Cardiac septum (tissue), 1 donor: Measurements from ENCODE around the gene ITGB1BP1. TPM values are rescaled to one million over a fixed set of nuclear protein-coding genes. Genes with fewer than 3 reads are reported as not detected.

Experiments used
- DNase-seq: peaks from one replicate; pipeline ENCODE4 v3.0.0-alpha.2; 2020; ENCODE audit warnings: low spot score
- intact Hi-C: fragments of 100-400 bp; cut with DNase I; formaldehyde crosslinking; loops from one replicate; pipeline ENCODE4 v1.14.0; 2022
- long read RNA-seq: library from polyadenylated mRNA; unstranded; transcript quantifications from one replicate; pipeline ENCODE4 v2.0.0, GENCODE V29; 2021
- total RNA-seq: library from RNA; stranded (reverse); fragmentation: NEBNext Ultra II Directional; extraction: Animal tissue kit (Norgen Biotek cat#: 25700); gene quantifications from one replicate; pipeline ENCODE4 v1.2.1, GENCODE V29; 2021
- donor health status: DM: no; HTN: no; CAD: no.

Gene ITGB1BP1, protein sequence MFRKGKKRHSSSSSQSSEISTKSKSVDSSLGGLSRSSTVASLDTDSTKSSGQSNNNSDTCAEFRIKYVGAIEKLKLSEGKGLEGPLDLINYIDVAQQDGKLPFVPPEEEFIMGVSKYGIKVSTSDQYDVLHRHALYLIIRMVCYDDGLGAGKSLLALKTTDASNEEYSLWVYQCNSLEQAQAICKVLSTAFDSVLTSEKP
- 160 TPM for total RNA-seq
- long read RNA-seq, full-length matches to known transcripts = 78 of 136 reads
- long read RNA-seq, partial matches to known transcripts = 3 of 136 reads
- long read RNA-seq, other reads (novel, unspliced or antisense) = 55 of 136 reads

DNA sequence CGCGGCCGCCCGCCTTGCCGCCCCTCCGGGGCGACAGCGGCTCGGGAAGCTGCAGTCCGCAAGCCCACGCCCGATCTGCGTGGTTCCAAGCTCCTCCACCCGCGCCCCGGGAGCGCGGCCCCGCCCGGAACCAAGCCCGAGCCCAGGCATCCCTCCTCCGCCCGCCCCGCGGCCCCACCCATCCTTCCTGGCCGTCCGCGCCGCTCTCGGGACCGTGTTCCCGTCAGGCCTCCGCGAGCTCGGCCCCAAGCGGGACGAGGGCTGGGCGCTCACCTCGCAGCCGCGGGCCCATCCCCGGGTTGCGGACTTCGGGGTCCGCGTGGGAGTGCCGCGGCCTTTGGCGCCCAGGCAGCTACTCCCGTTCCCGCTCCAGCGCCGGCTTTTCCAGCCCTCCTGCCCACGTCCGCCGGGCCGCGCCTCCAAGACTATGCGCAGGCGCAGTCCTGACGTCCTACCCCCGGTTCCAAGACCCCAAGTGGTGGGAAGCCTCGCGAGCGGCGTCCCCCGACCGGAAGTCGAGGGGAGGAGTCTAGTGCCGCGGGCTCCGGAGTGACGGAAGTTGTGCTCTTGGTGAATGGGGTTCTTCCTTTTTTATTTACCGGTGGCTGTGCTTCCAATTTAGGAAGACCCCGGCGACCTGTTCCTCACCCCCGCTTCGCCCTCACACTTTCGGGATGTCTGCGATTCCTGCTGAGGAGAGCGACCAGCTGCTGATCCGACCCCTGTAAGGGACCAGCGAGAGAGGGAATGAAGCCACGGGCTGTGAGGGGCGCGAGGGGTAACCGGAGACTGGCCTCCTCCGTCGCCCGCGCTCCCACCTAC lies at the start of gene ITGB1BP1, which contains the start of gene CPSF3:
Gene ITGB1BP1, minus strand, starts transcription at position 429 of the 822 bp plus-strand sequence. CDS start 4,831 bp downstream, outside the sequence.
Gene CPSF3, plus strand, starts transcription at position 555 of the 822 bp plus-strand sequence. Its CDS starts 120 bp downstream, at position 675.
- intact Hi-C loops = loop anchor here (2.0 to 5.0 kb wide), 2 partner anchors 216 to 281 kb away; partner anchors contain the start of gene ASAP2
- peak; percentile 97 for DNase-seq

DNA sequence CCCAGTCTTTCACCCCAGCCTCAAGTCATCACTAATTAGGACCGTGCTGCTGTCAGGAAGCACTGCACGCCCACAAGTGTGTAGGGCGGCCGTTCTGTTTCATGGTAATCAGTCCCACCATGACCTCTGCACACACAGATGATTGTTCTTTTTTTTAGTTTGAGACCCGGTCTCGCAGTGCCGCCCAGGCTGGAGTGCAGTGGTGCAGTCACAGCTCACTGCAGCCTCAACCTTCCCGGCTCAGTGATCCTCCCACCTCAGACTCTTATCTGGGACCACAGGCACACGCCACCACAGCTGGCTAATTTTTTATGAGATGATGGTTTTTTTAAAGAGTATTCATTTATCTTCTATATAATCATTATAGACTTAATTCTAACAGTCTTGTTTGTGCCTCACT lies 49.2 kb upstream of the ITGB1BP1 start:
- no peak for DNase-seq
- intact Hi-C loops = loop anchor here (5.0 to 10.0 kb wide), 3 partner anchors 85 to 572 kb away; partner anchors contain the start of genes ADAM17, KLF11 and YWHAQ

DNA sequence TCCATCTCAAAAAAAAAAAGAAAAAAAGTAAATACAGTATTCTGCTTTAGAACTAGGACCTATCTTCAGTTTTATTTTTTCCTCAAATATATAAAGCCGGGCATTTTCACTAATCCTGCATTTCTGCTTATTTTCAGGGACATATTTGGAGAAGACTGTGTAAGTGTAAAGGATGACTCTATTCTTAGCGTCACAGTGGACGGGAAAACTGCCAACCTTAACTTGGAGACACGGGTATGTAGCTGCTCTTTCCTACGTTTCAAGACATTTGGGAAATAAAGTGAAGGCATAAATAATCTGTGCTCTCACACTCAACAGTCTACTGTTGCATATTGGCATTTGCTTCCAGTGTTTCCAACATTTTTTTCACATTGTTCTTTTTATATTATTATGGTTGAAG lies 47.9 kb upstream of the ITGB1BP1 start:
- no peak for DNase-seq
- intact Hi-C loops = loop anchor here (5.0 to 10.0 kb wide), 3 partner anchors 86 to 574 kb away; partner anchors contain the start of genes ADAM17, KLF11 and YWHAQ

DNA sequence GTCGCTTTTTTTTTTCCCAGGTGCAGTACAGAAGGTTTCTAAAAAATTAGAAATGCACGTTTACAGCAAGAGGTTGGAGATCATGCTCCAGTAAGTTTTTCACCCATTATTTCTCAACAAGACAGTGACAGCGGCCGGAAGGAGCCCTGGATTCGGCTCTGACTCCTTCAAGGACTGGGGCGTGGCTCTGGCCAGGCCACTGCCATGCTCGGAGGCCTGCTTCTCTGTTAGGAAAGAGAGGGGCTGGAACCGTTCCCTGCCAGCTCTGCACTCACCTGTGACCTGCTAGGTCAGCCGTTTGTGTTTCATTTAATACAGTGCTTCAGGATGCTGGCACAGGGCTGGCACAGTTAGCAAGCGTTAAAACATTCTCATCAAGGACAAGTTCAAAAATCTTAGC lies 44.4 kb upstream of the ITGB1BP1 start:
- intact Hi-C loops = no loop called here
- DNase-seq = no peak

DNA sequence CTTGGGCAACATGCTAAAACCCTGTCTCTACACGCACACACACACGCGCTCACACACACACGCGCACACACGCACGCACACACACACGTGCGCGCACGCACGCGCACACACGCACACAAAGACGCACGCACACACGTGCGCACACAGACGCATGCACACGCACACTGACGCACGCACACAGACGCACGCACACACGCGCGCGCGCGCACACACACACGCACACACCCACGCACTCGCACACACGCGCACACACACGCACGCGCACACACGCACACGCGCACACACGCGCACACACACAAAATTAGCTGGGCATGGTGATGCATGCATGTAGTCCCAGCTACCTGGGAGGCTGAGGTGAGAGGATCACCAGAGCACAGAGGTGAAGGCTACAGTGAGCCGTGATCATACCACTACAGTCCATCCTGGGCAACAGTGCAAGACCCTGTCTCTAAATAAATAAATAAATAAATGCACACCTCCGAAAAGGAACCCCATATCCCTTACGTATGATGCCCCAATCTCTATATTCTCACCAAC lies 42.9 kb upstream of the ITGB1BP1 start:
- intact Hi-C loops = no loop called here
- DNase-seq = no peak

DNA sequence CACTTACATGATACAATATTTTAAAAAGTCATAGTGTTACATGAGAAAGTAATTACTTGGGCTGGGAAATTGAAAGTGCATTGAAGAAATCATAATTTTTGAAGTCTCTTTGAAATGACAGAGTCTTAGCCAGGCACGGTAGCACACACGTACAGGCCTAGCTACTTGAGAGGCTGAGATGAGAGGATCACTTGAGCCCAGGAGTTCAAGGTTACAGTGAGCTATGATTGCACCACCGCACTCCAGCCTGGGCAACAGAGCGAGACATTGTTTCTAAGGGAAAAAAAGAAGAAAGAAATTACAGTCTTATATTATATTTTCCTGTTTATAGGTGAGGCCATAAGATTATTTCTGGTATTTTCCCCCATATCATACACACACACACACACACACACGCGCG lies 41.8 kb upstream of the ITGB1BP1 start:
- intact Hi-C loops = no loop called here
- no peak for DNase-seq

DNA sequence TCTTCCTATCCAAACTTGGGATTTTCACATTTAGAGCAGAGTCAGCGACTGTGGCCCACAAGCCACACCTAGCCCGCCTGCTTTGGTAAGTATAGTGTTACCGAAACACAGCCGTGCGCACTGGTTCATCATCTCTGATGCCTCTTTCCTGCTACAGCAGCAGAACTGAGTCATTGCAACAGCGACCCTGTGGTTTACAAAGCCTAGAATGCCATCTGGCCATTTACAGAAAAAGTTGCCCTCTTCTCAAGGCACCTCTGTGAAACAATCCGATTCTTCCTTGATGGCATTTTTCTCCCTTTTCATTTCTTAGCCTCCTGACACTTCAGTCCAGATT lies 40.3 kb upstream of the ITGB1BP1 start:
- no peak for DNase-seq
- intact Hi-C loops = no loop called here

DNA sequence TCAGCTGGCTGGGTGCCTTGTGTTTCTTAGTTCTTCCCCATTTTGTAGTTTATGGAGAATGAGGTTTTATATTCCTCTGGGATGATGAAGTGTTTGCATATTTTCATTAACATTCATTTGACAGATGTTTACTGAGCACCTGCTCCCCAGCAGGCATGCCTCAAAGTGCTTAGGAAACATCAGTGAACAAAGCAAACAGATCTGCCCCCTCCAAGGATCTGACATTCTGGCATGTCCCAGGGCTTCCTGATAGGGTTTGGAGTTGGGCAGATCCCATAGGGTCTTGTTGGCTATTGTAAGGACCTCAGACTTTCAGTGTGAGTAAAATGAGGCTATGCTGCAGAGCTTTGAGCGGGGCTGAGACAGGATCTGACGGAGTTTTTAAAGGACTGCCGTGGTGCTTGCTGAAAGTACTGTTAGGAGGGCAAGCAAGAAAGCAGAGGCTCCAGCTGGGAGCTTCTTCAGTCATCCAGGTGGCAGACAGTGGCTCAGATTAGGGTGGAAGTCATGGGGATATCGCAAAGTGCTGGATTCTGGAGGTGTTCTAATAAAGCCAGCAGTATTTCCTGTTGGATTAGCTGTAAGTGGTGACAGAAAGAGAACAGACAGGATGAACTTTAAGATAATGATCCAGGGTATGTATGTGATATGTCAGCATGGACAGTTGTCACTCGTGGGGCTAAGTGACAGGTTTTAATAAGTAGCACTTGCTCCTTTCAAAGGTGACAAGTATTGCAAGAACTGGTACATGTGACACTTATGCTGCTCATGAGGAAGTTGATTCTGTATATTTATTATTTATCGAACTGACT lies 39.8 kb upstream of the ITGB1BP1 start:
- intact Hi-C loops = no loop called here

DNA sequence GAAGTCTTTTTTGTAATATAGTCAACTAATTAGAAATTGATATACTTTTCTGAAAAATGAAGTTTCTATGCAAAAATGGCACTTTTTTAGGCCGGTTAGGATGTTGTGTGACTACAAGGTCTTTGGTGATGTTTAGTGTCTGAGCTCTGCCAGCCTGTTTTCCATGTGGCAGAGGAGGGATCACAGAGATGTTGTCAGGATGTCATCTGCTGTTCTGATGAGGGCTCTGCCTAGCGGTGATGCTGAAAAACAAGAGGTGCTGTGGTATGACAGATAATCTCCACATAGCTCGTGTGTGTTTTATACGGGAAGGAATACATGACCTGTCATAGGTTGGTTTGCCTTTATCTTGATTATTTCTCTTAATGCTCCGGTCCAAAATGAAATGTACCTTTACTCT lies 39.0 kb upstream of the ITGB1BP1 start:
- intact Hi-C loops = no loop called here
- DNase-seq = no peak

More for the DNA sequence above, 39.8 kb upstream of the ITGB1BP1 start:
- no peak for DNase-seq

DNA sequence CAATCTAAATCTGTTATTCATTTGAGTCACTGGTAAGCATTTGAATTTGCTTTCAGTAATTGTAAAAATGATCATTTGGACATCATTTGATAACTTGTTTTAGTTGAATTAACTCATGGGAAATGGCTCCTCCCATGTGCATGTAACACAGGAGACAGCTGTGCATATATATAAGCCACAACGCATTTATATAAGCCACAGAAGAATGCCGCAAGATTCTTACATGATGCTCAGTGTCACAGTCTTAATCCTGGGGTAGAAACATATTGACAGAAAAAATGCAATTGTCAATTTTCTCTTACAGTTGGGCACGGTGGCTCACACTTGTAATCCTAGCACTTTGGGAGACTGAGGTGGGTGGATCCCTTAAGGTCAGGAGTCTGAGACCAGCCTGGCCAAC lies 37.8 kb upstream of the ITGB1BP1 start:
- intact Hi-C loops = no loop called here
- DNase-seq = no peak

DNA sequence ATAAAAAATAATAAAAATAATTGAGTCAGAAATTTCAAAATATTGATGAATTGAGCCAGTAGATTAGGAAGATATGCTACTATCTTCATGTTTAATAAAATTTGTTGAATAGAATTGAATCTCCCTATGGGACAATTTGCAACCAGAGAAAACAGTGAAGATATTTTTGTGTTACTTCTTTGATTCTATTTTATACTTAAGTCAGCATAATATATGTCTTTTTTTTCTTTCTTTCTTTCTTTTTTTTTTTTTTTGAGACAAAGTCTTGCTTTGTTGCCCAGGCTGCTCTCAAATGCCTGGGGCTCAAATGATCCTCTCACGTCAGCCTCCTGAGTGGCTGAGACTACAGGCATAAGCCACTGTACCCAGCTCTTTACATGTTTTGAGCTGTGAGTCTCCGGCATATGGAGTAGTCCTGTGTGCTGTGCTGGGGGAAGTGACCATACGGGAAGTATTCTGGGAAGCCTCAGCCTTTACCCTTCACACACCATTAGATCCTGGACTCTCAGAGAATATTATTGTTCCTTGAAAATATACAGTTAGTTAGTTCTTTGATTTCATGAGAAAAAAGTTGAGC lies 37.2 kb upstream of the ITGB1BP1 start:
- no peak for DNase-seq
- intact Hi-C loops = no loop called here

DNA sequence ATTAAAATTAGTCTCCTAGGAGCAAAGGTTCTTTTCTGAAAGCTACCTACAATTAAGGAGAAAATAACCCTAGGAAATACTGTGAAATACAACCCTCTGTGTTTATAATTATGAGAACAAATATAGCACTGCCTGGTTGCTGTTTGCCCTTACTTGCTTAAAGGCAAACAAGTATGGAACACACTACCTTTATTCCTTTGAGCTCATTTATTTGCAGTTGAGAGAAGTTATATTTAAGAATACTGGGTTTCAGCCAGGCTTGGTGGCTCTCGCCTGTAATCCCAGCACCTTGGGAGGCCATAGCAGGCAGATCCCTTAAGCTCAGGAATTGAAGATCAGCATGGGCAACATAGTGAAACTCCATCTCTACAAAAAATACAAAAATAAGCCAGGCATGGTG lies 27.9 kb upstream of the ITGB1BP1 start:
- intact Hi-C loops = no loop called here
- DNase-seq = no peak

DNA sequence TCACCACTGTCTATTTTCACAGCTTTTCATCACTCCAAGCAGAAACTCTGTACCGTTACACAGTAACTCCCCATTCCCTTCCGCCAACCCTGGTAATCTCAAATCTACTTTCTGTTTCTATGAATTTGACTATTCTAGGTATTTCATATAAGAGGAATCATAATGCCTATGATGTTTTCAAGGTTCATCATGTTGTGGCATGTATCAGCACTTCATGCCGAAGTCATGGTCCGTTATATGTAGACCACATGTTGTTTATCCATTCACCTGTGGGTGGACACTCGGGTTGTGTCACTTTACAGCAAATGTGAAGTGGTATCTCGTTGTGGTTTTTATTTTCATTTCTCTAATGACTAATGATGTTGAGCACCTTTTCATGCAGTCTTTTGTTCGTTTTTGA lies 21.8 kb upstream of the ITGB1BP1 start:
- no peak for DNase-seq
- intact Hi-C loops = no loop called here

DNA sequence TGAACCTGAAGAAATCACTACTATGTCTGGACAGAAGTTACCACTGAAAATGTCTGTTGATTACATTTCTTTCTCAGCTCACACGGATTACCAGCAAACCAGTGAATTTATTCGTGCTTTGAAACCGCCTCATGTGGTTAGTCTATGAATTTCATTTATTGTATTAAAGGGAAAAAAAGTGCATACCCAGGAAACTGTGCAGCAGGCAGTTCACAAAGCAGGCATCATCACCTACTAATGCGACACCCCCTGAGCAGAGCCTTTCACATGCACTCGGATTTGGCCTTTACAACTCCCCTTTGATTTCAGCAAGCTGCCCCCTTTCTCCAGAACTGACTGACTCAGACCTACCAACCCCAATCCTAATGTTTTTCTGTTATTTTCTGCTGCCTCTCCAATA lies 20.2 kb upstream of the ITGB1BP1 start:
- intact Hi-C loops = no loop called here
- no peak for DNase-seq

DNA sequence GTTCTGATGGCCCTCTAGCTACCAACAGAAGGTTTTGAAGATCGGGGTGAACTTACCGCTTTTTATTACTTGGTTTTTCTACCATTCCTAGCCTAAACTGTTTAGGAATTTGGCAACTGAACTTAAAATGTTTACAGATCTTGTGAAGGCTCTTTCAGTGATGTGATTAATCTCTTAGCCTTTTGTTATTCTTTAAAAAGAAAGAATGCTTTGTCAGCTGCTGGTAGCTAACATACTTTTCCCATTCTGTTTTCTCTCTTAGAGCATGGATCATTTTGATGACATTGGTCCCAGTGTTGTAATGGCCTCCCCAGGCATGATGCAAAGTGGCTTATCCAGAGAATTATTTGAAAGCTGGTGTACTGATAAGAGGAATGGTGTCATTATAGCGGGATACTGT lies 18.2 kb upstream of the ITGB1BP1 start:
- no peak for DNase-seq

DNA sequence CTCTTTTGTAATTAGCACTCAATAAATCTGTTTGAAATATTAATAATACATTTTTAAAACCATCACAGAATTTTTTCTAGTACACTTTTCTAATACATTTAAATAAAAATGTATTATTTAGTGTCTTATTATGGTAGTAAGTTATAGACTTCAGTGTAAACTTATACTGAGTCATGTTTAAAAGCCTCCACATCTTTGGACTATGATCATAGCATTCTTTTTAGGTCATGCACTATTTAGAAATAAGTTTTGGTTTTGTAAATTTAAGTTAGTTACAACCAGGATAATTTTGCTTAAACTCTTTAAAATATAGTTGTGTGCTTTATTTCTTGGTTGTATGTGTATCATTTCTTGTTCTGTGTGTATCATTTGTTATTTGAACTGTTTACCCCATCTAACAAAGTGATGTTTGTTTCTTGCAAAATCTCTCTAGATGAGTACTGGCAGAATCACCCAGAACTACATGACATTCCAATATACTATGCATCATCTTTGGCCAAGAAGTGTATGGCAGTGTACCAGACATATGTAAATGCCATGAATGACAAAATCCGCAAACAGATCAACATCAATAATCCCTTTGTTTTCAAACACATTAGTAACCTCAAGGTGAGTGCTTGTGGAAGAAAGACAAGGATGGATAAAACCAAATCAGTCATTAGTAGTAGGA lies 16.9 kb upstream of the ITGB1BP1 start:
- intact Hi-C loops = no loop called here
- no peak for DNase-seq

More for the DNA sequence above, 18.2 kb upstream of the ITGB1BP1 start:
- intact Hi-C loops = no loop called here

DNA sequence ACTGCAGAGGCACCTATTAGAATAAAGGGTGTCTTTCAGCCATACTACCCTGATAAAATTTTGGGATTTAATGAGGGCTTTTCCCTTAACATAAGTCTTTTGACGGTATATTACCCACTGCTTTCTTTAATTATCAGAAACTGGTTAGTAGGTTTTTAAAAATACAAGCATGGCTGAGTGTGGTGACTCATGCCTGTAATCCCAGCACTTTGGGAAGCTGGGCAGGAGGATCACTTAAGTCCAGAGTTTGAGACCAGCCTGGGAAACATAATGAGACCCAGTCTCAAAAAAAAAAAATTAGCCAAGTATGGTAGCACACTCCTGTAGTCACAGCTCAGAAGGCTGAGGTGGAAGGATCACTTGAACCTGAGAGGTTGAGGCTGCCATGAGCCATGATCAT lies 16.2 kb upstream of the ITGB1BP1 start:
- intact Hi-C loops = no loop called here

DNA sequence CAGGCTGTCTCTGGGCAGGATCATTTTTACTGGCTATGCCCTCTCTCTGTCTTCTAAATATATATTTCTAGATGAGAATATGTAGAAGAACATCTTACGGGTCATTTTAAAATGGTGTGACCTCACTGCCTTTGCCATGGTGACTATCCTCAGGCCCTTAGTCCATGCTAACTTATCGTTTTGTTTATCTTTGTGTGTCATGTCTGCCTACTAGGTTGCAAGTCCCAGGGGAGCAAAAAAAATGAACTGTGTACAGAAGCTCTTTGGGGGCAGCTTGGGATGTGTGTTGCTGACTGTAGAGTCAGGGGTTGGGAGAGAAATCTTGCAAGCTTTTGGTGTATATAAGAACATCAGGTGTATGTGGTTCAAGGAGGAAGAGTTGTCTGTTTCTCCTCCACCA lies 11.2 kb upstream of the ITGB1BP1 start:
- intact Hi-C loops = no loop called here
- no peak for DNase-seq

More for the DNA sequence above, 16.2 kb upstream of the ITGB1BP1 start:
- no peak for DNase-seq
